ENCODE data around the gene FLCN. TPM values are rescaled to one million over a fixed set of nuclear protein-coding genes. Genes with fewer than 3 reads are reported as not detected.

FLCN gene
- polyA plus RNA-seq, 1 donor (not counting 4 experiments of a cell fraction or from before 2014, with no cell fraction given): 12.5 TPM

- FAIRE-seq (no peak), DNase-seq (ENCODE audit: low read depth, low spot score) (no peak)
- dilution Hi-C loops (cut with MboI; ENCODE audit: extremely low pct_ligation_motif_present, low sequenced_read_pairs): no loop called here
- Histone ChIP-seq H4K20me1 (ENCODE audit: control insufficient read depth, extremely low read depth, insufficient read depth, low read length) (no peaks in the 10 kb centered on the region), H3K4me1 (ENCODE audit: control insufficient read depth, extremely low read depth, insufficient read depth, low read length) (peaks cover 6% of the 10 kb centered on the region), H3K79me2 (ENCODE audit: control insufficient read depth, insufficient read depth, low read length) (no peaks in the 10 kb centered on the region), H3K27me3 (ENCODE audit: control insufficient read depth, extremely low read depth, insufficient read depth, low read length) (no peaks in the 10 kb centered on the region), H3K9me1 (ENCODE audit: control insufficient read depth, extremely low read depth, insufficient read depth, low read length) (no peaks in the 10 kb centered on the region), H3K4me2 (ENCODE audit: control insufficient read depth, extremely low read depth, insufficient read depth, low read depth, low read length) (no peak overlapping the region), H3K9me3 (ENCODE audit: control insufficient read depth, low read depth, low read length) (no peaks in the 10 kb centered on the region), H3K4me3 (ENCODE audit: control insufficient read depth in 2 of 3, extremely low read depth in 1 of 3, insufficient read depth in 2 of 3, low read depth in 1 of 3, low read length in 3 of 3) (no peak overlapping the region), H2AFZ (ENCODE audit: control insufficient read depth, low read length) (no peak overlapping the region), H3K27ac (ENCODE audit: control insufficient read depth, insufficient read depth, low read length) (no peak overlapping the region), H3K9ac (ENCODE audit: control insufficient read depth, extremely low read depth, insufficient read depth, low read length) (no peak overlapping the region), H3K36me3 (ENCODE audit: control insufficient read depth in 2 of 2, extremely low read depth in 1 of 2, insufficient read depth in 2 of 2, low read length in 2 of 2) (peaks cover 45 to 57% of the 10 kb centered on the region in 2 experiments)
- no peak for TF ChIP-seq EZH2 (IDR thresholded peaks at IDR 0.05; ENCODE audit: low read length)
- TF ChIP-seq, protein P1, sequence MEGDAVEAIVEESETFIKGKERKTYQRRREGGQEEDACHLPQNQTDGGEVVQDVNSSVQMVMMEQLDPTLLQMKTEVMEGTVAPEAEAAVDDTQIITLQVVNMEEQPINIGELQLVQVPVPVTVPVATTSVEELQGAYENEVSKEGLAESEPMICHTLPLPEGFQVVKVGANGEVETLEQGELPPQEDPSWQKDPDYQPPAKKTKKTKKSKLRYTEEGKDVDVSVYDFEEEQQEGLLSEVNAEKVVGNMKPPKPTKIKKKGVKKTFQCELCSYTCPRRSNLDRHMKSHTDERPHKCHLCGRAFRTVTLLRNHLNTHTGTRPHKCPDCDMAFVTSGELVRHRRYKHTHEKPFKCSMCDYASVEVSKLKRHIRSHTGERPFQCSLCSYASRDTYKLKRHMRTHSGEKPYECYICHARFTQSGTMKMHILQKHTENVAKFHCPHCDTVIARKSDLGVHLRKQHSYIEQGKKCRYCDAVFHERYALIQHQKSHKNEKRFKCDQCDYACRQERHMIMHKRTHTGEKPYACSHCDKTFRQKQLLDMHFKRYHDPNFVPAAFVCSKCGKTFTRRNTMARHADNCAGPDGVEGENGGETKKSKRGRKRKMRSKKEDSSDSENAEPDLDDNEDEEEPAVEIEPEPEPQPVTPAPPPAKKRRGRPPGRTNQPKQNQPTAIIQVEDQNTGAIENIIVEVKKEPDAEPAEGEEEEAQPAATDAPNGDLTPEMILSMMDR (optimal IDR thresholded peaks at IDR 0.05 in 1 of 3, IDR thresholded peaks at IDR 0.05 in 1 of 3, conservative IDR thresholded peaks at IDR 0.05 in 1 of 3; ENCODE audit: extremely low read depth in 1 of 3, insufficient read depth in 2 of 3, low read length in 3 of 3): no peak
Observed at GRCh38 chr17:17166446-17166845, 70.5 kb downstream of the FLCN start.

DNA sequence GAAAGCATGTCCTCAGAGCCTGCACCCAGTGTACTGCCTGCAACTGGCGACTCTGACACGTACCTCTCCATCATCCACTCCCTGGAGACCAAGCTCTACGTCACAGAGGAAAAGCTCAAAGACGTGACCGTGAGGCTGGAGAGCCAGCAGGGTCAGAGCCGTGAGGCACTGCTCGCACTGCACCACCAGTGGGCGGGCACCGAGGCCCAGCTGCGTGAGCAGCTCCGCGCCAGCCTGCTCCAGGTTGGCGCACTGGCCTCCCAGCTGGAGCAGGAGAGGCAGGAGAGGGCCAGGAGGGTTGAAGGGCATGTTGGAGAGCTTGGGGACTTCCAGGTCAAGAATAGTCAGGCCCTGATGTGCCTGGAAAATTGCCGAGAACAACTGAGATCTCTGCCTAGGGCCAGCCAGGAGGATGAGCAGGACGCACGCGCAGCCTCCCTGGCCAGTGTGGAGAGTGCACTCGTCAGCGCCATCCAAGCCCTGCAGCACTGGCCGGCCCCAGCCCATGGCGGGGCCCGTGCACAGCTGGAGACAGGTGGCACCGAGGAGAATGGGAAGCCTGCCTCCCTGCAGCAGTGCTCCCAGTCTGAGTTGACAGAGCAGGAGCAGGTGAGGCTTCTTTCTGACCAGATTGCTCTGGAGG, 71.2 kb downstream of the FLCN start:
- Histone ChIP-seq H3K9me3 (ENCODE audit: control insufficient read depth, low read depth, low read length) (no peaks in the 10 kb centered on the region), H3K27me3 (ENCODE audit: control insufficient read depth, extremely low read depth, insufficient read depth, low read length) (no peaks in the 10 kb centered on the region), H3K27ac (ENCODE audit: control insufficient read depth, insufficient read depth, low read length) (no peak overlapping the region), H3K79me2 (ENCODE audit: control insufficient read depth, insufficient read depth, low read length) (no peaks in the 10 kb centered on the region), H3K4me1 (ENCODE audit: control insufficient read depth, extremely low read depth, insufficient read depth, low read length) (peaks cover 6% of the 10 kb centered on the region), H2AFZ (ENCODE audit: control insufficient read depth, low read length) (no peak overlapping the region), H3K36me3 (ENCODE audit: control insufficient read depth in 2 of 2, extremely low read depth in 1 of 2, insufficient read depth in 2 of 2, low read length in 2 of 2) (peaks cover 46 to 60% of the 10 kb centered on the region in 2 experiments), H3K9ac (ENCODE audit: control insufficient read depth, extremely low read depth, insufficient read depth, low read length) (no peak overlapping the region), H3K4me3 (ENCODE audit: control insufficient read depth in 2 of 3, extremely low read depth in 1 of 3, insufficient read depth in 2 of 3, low read depth in 1 of 3, low read length in 3 of 3) (no peak overlapping the region), H3K9me1 (ENCODE audit: control insufficient read depth, extremely low read depth, insufficient read depth, low read length) (no peaks in the 10 kb centered on the region), H3K4me2 (ENCODE audit: control insufficient read depth, extremely low read depth, insufficient read depth, low read depth, low read length) (no peak overlapping the region), H4K20me1 (ENCODE audit: control insufficient read depth, extremely low read depth, insufficient read depth, low read length) (no peaks in the 10 kb centered on the region)
- TF ChIP-seq, protein P1 (optimal IDR thresholded peaks at IDR 0.05 in 1 of 3, IDR thresholded peaks at IDR 0.05 in 1 of 3, conservative IDR thresholded peaks at IDR 0.05 in 1 of 3; ENCODE audit: extremely low read depth in 1 of 3, insufficient read depth in 2 of 3, low read length in 3 of 3): no peak
- TF ChIP-seq EZH2 (IDR thresholded peaks at IDR 0.05; ENCODE audit: low read length): no peak
- dilution Hi-C loops (cut with MboI; ENCODE audit: extremely low pct_ligation_motif_present, low sequenced_read_pairs): no loop called here
- no peak for DNase-seq (ENCODE audit: low read depth, low spot score)
- no peak for FAIRE-seq

All from keratinocyte (primary cell).